Esophagus squamous epithelium (tissue), 4 donors: Measurements from ENCODE around the gene CLIC6.

Experiments used
- CTCF ChIP-seq, 6 experiments: fragments of 450-650 bp in 4 of 6; fragments of 200-600 bp in 2 of 6; sonication (generic) in 2 of 6; IDR thresholded peaks; one replicate each; pipeline ENCODE4 v1.5.1; 2016 to 2019; ENCODE audit warnings: antibody characterized with exemption in 6 of 6, mild to moderate bottlenecking in 4 of 6, moderate library complexity in 4 of 6
- POLR2A ChIP-seq, 4 donors: fragments of 450-650 bp; IDR thresholded peaks; one replicate each; pipeline ENCODE4 v1.6.1; 2017; ENCODE audit warnings: antibody characterized with exemption in 4 of 4, mild to moderate bottlenecking in 4 of 4, moderate library complexity in 3 of 4

- no peak for TF ChIP-seq POLR2A (IDR thresholded peaks at IDR 0.05)
- no peak for TF ChIP-seq CTCF (IDR thresholded peaks at IDR 0.05)
These were observed 62.1 kb downstream of the CLIC6 start for GRCh38 chr21:34730756-34731445.
